Mucosa of descending colon (tissue), 3 donors: Measurements from ENCODE around the gene ZBED1. TPM values are rescaled to one million over a fixed set of nuclear protein-coding genes. Genes with fewer than 3 reads are reported as not detected.

Experiments used
- ATAC-seq: fragments of 200-7000 bp; cut with Tn5 transposase; one replicate; pipeline ENCODE4 v1.9.1; 2020; ENCODE audit warnings: mild to moderate bottlenecking, moderate library complexity
- DNase-seq, 3 donors: peaks; one replicate each; pipeline ENCODE4 v3.0.0-alpha.2; 2020
- H3K36me3 ChIP-seq: fragments of 200-600 bp; one replicate; pipeline ENCODE4 v1.8.0; 2021; ENCODE audit warnings: low read depth, mild to moderate bottlenecking
- H3K4me1 ChIP-seq: fragments of 200-600 bp; one replicate; pipeline ENCODE4 v1.8.0; 2021; ENCODE audit warnings: low read depth, mild to moderate bottlenecking
- H3K4me3 ChIP-seq: fragments of 200-600 bp; one replicate; pipeline ENCODE4 v1.8.0; 2021; ENCODE audit warnings: mild to moderate bottlenecking
- H3K9me3 ChIP-seq: fragments of 200-600 bp; one replicate; pipeline ENCODE4 v1.8.0; 2021; ENCODE audit warnings: mild to moderate bottlenecking
- CTCF ChIP-seq: fragments of 200-600 bp; IDR thresholded peaks from one replicate; pipeline ENCODE4 v1.8.0; 2022; ENCODE audit warnings: antibody characterized with exemption, mild to moderate bottlenecking
- intact Hi-C, 2 donors: fragments of 100-400 bp; cut with DNase I in 1 of 2; cut with micrococcal nuclease in 1 of 2; formaldehyde crosslinking; loops; one replicate each; pipeline versions ENCODE4 v1.11.0 to v1.11.1; 2022; cut with DNase I, micrococcal nuclease
- total RNA-seq, 3 donors: library from RNA; stranded (reverse); fragmentation: NEBNext Ultra II Directional in 2 of 3; extraction: Animal tissue kit (Norgen Biotek cat#: 25700) in 2 of 3; gene quantifications; one replicate each; pipeline versions ENCODE4 v1.2.1 to v1.2.4, GENCODE V29; 2021 to 2023
- donor health status: DM: no; HTN: no; CAD: no; lungs with moderate emphysema.
- donor health status: DM: no; HTN: no; CAD: no.
- donor health status: DM: no; HTN: yes; CAD: no.

The ZBED1 gene
- total RNA-seq, 3 donors from 2014 or later = 43.0 to 71.2 (median 47.8) TPM

- no peaks in the 10 kb centered on the region for H3K9me3 ChIP-seq
- DNase-seq (no peak), ATAC-seq (no peak)
- no peaks in the 10 kb centered on the region for H3K4me1 ChIP-seq
- no peaks in the 10 kb centered on the region for H3K36me3 ChIP-seq
- intact Hi-C loops = no loop called here
- TF ChIP-seq CTCF = no peak
- H3K4me3 ChIP-seq = no peak overlapping the region
Observed at GRCh38 chrX:2445662-2446623, 54.8 kb downstream of the ZBED1 start.

- Histone ChIP-seq H3K4me1 (no peaks in the 10 kb centered on the region), H3K36me3 (no peaks in the 10 kb centered on the region), H3K4me3 (no peak overlapping the region), H3K9me3 (no peaks in the 10 kb centered on the region)
- ATAC-seq = no peak
- DNase-seq = no peak
- TF ChIP-seq CTCF = no peak
- intact Hi-C loops = no loop called here
Observed at GRCh38 chrX:2442694-2443093, 58.1 kb downstream of the ZBED1 start.

- ATAC-seq = no peak
- DNase-seq = no peak
- Histone ChIP-seq H3K4me3 (no peak overlapping the region), H3K9me3 (no peaks in the 10 kb centered on the region), H3K4me1 (no peaks in the 10 kb centered on the region), H3K36me3 (no peaks in the 10 kb centered on the region)
- intact Hi-C loops = no loop called here
- TF ChIP-seq CTCF = no peak
Observed at GRCh38 chrX:2441466-2441865, 59.3 kb downstream of the ZBED1 start.

GRCh38 chrX:2439613-2440012 lies 61.2 kb downstream of the ZBED1 start:
- ATAC-seq (no peak), DNase-seq (no peak)
- intact Hi-C loops = no loop called here
- Histone ChIP-seq H3K4me1 (no peaks in the 10 kb centered on the region), H3K9me3 (no peaks in the 10 kb centered on the region), H3K36me3 (no peaks in the 10 kb centered on the region), H3K4me3 (no peak overlapping the region)
- TF ChIP-seq CTCF = no peak

Other genes with a start within 250 kb of the ZBED1 start
- gene DHRSX, start within 50 bp of the ZBED1 start, total RNA-seq = 10 to 100 TPM; 24.9 to 52.4 (median 37.5) TPM
- 100 to 1,000 TPM; 147 to 326 (median 171) TPM for gene CD99, start 190.3 kb upstream of the ZBED1 start, total RNA-seq